ENCODE data around the gene ZNF335.

DNA sequence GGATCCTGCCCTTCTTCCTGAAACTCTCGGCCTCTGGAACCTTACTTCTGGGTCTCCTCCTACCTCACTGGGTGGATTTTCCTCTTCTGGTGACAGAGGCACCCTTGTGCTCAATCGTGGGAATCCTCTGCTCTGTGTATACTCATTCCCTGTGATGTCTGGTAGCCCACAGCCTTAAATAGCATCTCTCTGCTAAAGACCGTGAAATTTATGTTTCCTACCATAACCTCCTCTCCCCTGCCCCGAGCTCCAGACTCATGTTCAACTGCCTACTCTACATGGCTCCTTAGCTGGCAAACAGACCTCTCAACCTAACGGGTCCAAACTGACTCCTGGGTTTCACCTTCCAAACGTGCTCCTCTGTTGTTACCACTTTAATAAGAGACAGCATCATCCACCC is 46.6 kb upstream of the ZNF335 start:
- TF ChIP-seq, protein P1, sequence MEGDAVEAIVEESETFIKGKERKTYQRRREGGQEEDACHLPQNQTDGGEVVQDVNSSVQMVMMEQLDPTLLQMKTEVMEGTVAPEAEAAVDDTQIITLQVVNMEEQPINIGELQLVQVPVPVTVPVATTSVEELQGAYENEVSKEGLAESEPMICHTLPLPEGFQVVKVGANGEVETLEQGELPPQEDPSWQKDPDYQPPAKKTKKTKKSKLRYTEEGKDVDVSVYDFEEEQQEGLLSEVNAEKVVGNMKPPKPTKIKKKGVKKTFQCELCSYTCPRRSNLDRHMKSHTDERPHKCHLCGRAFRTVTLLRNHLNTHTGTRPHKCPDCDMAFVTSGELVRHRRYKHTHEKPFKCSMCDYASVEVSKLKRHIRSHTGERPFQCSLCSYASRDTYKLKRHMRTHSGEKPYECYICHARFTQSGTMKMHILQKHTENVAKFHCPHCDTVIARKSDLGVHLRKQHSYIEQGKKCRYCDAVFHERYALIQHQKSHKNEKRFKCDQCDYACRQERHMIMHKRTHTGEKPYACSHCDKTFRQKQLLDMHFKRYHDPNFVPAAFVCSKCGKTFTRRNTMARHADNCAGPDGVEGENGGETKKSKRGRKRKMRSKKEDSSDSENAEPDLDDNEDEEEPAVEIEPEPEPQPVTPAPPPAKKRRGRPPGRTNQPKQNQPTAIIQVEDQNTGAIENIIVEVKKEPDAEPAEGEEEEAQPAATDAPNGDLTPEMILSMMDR (IDR thresholded peaks at IDR 0.05; ENCODE audit: insufficient read depth, low read length): no peak
- TF ChIP-seq POLR2AphosphoS5 (IDR thresholded peaks at IDR 0.05; ENCODE audit: low read depth) (no peak), GABPA (IDR thresholded peaks at IDR 0.05; ENCODE audit: low read depth) (no peak), SPI1 (IDR thresholded peaks at IDR 0.05; ENCODE audit: borderline replicate concordance, low read depth) (no peak)
- TF ChIP-seq, protein P2, sequence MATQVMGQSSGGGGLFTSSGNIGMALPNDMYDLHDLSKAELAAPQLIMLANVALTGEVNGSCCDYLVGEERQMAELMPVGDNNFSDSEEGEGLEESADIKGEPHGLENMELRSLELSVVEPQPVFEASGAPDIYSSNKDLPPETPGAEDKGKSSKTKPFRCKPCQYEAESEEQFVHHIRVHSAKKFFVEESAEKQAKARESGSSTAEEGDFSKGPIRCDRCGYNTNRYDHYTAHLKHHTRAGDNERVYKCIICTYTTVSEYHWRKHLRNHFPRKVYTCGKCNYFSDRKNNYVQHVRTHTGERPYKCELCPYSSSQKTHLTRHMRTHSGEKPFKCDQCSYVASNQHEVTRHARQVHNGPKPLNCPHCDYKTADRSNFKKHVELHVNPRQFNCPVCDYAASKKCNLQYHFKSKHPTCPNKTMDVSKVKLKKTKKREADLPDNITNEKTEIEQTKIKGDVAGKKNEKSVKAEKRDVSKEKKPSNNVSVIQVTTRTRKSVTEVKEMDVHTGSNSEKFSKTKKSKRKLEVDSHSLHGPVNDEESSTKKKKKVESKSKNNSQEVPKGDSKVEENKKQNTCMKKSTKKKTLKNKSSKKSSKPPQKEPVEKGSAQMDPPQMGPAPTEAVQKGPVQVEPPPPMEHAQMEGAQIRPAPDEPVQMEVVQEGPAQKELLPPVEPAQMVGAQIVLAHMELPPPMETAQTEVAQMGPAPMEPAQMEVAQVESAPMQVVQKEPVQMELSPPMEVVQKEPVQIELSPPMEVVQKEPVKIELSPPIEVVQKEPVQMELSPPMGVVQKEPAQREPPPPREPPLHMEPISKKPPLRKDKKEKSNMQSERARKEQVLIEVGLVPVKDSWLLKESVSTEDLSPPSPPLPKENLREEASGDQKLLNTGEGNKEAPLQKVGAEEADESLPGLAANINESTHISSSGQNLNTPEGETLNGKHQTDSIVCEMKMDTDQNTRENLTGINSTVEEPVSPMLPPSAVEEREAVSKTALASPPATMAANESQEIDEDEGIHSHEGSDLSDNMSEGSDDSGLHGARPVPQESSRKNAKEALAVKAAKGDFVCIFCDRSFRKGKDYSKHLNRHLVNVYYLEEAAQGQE (IDR thresholded peaks at IDR 0.05; ENCODE audit: insufficient replicate concordance, low read depth): no peak
